ENCODE measurements around the gene L3MBTL1. TPM values are rescaled to one million over a fixed set of nuclear protein-coding genes. Genes with fewer than 3 reads are reported as not detected.
A peak's percentile ranks its signal among the peaks of the same experiment; 100 is the strongest.

Gene L3MBTL1
- total RNA-seq, 1 experiment from 2014 or later = 8.4 TPM

DNA sequence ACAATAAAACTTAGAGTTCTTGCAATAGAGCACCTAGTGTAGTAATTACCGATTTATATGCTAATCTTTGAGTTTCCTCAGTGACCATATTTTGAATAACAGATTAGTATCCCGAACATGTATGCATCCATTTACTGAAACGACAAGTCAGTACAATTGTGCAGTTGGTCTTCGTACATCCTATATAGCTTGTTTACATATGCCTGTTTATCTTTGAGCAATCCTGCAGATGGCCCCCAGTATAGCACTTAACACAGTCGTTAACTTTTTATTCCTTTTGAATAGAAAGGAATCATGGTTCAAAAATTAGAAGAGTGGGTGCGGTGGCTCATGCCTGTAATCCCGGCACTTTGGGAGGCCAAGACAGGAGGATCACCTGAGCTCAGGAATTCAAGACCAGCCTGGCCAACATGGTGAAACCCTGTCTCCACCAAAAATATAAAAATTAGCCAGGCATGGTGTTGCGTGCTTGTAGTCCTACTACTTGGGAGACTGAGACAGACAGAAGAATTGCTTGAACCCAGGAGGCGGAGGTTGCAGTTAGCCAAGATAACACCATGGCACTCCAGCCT is 43.2 kb upstream of the L3MBTL1 start:
- no peaks in the 10 kb centered on the region for H3K27me3 Mint-ChIP-seq (ENCODE audit: insufficient read depth, unreplicated experiment)

DNA sequence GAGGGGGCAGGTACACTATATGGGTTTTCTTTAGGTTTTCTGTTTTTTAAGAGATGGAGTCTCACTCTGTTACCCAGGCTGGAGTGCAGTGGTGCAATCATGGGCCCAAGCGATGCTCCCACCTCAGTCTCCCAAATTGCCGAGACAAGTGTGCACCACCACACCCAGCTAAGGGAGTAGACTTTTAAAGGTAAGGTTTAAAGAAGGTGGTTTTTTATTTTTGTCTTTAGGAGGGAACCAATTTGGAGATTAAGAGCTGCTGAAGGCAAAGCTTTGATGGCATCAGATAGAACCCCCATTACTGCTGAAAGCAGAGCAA is 41.9 kb upstream of the L3MBTL1 start:
- H3K27me3 Mint-ChIP-seq (ENCODE audit: insufficient read depth, unreplicated experiment) = no peaks in the 10 kb centered on the region
- H3K4me1 Mint-ChIP-seq (ENCODE audit: low read depth, unreplicated experiment) = peaks cover 6% of the 10 kb centered on the region
- DNase-seq = no peak
- ChIA-PET CTCF (no interaction called here), POLR2A (no interaction called here)
- intact Hi-C loops (cut with micrococcal nuclease; ENCODE audit: unreplicated experiment) = no loop called here
- no peak overlapping the region for H3K4me3 Mint-ChIP-seq (ENCODE audit: unreplicated experiment)
- peaks cover 93% of the 10 kb centered on the region for H3K36me3 Mint-ChIP-seq (ENCODE audit: insufficient read depth, unreplicated experiment)
- peak overlapping the region; percentile 53 for H3K27ac Mint-ChIP-seq (ENCODE audit: unreplicated experiment)
- no peaks in the 10 kb centered on the region for H3K4me1 ChIP-seq
- H3K9me3 Mint-ChIP-seq (ENCODE audit: unreplicated experiment) = no peaks in the 10 kb centered on the region
- H3K4me3 ChIP-seq (ENCODE audit: low read depth, low read length) = no peak overlapping the region
- BruUV-seq (replicated peaks) = no TSS peak
- TF ChIP-seq, protein P1, sequence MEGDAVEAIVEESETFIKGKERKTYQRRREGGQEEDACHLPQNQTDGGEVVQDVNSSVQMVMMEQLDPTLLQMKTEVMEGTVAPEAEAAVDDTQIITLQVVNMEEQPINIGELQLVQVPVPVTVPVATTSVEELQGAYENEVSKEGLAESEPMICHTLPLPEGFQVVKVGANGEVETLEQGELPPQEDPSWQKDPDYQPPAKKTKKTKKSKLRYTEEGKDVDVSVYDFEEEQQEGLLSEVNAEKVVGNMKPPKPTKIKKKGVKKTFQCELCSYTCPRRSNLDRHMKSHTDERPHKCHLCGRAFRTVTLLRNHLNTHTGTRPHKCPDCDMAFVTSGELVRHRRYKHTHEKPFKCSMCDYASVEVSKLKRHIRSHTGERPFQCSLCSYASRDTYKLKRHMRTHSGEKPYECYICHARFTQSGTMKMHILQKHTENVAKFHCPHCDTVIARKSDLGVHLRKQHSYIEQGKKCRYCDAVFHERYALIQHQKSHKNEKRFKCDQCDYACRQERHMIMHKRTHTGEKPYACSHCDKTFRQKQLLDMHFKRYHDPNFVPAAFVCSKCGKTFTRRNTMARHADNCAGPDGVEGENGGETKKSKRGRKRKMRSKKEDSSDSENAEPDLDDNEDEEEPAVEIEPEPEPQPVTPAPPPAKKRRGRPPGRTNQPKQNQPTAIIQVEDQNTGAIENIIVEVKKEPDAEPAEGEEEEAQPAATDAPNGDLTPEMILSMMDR (IDR thresholded peaks at IDR 0.05; ENCODE audit: insufficient read depth in 1 of 2, low read depth in 1 of 2, low read length in 1 of 2, severe bottlenecking in 1 of 2, unreplicated experiment in 1 of 2) = no peak
- H3K27me3 ChIP-seq (replicated peaks; ENCODE audit: control insufficient read depth, insufficient read depth, low read length) = no peaks in the 10 kb centered on the region
- H3K36me3 ChIP-seq (ENCODE audit: control insufficient read depth, insufficient read depth, low read length) = peaks cover 6% of the 10 kb centered on the region
- H3K9me3 ChIP-seq = no peaks in the 10 kb centered on the region

More for the DNA sequence above, 43.2 kb upstream of the L3MBTL1 start:
- Mint-ChIP-seq H3K4me1 (ENCODE audit: low read depth, unreplicated experiment) (peaks cover 18% of the 10 kb centered on the region), H3K36me3 (ENCODE audit: insufficient read depth, unreplicated experiment) (peaks cover 93% of the 10 kb centered on the region), H3K9me3 (ENCODE audit: unreplicated experiment) (no peaks in the 10 kb centered on the region), H3K27ac (ENCODE audit: unreplicated experiment) (peak overlapping the region; percentile 53), H3K4me3 (ENCODE audit: unreplicated experiment) (no peak overlapping the region)
- peaks cover 7% of the 10 kb centered on the region for H3K4me1 ChIP-seq
- H3K27me3 ChIP-seq (replicated peaks; ENCODE audit: control insufficient read depth, insufficient read depth, low read length) = no peaks in the 10 kb centered on the region
- ChIA-PET POLR2A (no interaction called here), CTCF (interaction anchor here (0.7 kb wide), 1 partner anchor 25 kb away, joined by 11 read pairs; no protein-coding TSS in a partner anchor)
- TF ChIP-seq, protein P1 (IDR thresholded peaks at IDR 0.05; ENCODE audit: insufficient read depth in 1 of 2, low read depth in 1 of 2, low read length in 1 of 2, severe bottlenecking in 1 of 2, unreplicated experiment in 1 of 2) = no peak
- H3K4me3 ChIP-seq (ENCODE audit: low read depth, low read length) = no peak overlapping the region
- H3K36me3 ChIP-seq (ENCODE audit: control insufficient read depth, insufficient read depth, low read length) = peaks cover 8% of the 10 kb centered on the region
- BruUV-seq (replicated peaks) = no TSS peak
- no peak for DNase-seq
- H3K9me3 ChIP-seq = no peaks in the 10 kb centered on the region
- intact Hi-C loops (cut with micrococcal nuclease; ENCODE audit: unreplicated experiment) = no loop called here

DNA sequence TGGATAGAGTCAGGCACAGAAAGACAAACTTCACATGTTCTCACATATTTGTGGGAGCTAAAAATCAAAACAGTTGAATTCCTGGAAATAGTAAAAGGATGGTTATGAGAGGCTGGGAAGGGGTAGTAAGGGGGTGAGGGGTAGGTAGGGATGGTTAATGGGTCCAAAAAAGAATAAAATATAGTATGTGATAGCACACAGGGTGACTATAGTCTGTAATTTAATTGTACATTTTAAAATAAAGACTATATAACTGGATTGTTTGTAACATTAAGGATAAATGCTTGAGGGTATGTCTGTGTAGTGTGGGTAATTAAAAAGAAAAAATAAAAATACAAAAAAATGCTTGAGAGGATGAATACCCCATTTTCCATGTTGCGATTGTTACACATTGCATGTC is 39.9 kb upstream of the L3MBTL1 start:
- Histone ChIP-seq H3K9me3 (no peaks in the 10 kb centered on the region), H3K4me1 (no peaks in the 10 kb centered on the region), H3K27me3 (replicated peaks; ENCODE audit: control insufficient read depth, insufficient read depth, low read length) (no peaks in the 10 kb centered on the region), H3K36me3 (ENCODE audit: control insufficient read depth, insufficient read depth, low read length) (peaks cover 2% of the 10 kb centered on the region; the same call in 1 of the 2 replicates), H3K4me3 (ENCODE audit: low read depth, low read length) (no peak overlapping the region)
- no TSS peak for BruUV-seq (replicated peaks)
- H3K9me3 Mint-ChIP-seq (ENCODE audit: unreplicated experiment) = no peaks in the 10 kb centered on the region
- no peak for DNase-seq
- CTCF ChIA-PET = interaction anchor here (0.7 kb wide), 1 partner anchor 396 kb away, joined by 3 read pairs; no protein-coding TSS in a partner anchor
- TF ChIP-seq, protein P1 (IDR thresholded peaks at IDR 0.05; ENCODE audit: insufficient read depth in 1 of 2, low read depth in 1 of 2, low read length in 1 of 2, severe bottlenecking in 1 of 2, unreplicated experiment in 1 of 2) = no peak
- intact Hi-C loops (cut with micrococcal nuclease; ENCODE audit: unreplicated experiment) = no loop called here
- H3K27me3 Mint-ChIP-seq (ENCODE audit: insufficient read depth, unreplicated experiment) = no peaks in the 10 kb centered on the region
- POLR2A ChIA-PET = interaction anchor here (0.7 kb wide), 1 partner anchor 152 kb away, joined by 4 read pairs; no protein-coding TSS in a partner anchor
- peaks cover 78% of the 10 kb centered on the region for H3K36me3 Mint-ChIP-seq (ENCODE audit: insufficient read depth, unreplicated experiment)
- H3K4me3 Mint-ChIP-seq (ENCODE audit: unreplicated experiment) = no peak overlapping the region
- H3K4me1 Mint-ChIP-seq (ENCODE audit: low read depth, unreplicated experiment) = no peaks in the 10 kb centered on the region
- no peak overlapping the region for H3K27ac Mint-ChIP-seq (ENCODE audit: unreplicated experiment)

Data from Caco-2 (cell line).